NCI-H524 (cell line): ENCODE measurements around the gene PANK2.
"Not testable (repeated sequence)": the region's sequence is repeated elsewhere in the genome, so short reads cannot be mapped to it uniquely, and the experiment has no call there.

Source experiments
- DNase-seq, 2 experiments: peaks; one replicate each; lab custom pipeline; 2025; lab: John Stamatoyannopoulos, UW

Gene PANK2

GRCh38 chr20:3901028-3901705 lies 12.0 kb downstream of the PANK2 start:
- DNase-seq: no peak

GRCh38 chr20:3901706-3902440 lies 12.7 kb downstream of the PANK2 start:
- DNase-seq: no peak

DNA sequence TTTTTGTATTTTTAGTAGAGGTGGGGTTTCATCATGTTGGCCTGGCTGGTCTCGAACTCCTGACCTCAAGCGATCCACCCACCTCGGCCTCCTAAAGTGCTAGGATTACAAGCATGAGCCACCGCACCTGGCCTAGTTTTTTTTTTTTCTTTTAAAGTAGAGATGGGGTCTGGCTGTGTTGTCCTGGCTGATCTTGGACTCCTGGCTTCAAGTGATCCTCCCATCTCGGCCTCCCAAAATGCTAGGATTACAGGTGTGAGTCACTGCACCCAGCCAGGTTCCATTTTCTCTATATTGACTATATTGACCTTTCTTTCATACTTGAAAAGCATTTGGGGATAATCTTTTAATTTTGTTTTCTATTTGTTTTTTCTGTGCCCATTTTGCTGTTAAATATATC lies 13.3 kb downstream of the PANK2 start:
- DNase-seq: no peak

DNA sequence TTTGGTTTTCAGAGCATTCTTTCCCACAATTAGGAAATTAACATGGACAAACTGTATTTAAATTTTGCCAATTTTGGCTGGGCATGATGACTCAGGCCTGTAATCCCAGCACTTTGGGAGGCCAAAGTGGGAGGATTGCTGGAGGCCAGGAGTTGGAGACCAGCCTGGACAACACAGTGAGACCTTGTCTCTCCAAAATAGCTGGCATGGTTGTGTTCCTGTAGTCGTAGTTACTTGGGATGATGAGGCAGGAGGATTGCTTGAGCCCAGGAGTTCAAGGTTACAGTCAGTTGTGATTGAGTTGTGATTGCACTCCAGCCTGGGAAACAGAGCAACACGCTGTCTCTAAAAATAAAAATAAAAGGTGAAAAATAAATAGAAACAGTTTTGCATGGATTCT lies 15.0 kb downstream of the PANK2 start:
- DNase-seq: no peak

DNA sequence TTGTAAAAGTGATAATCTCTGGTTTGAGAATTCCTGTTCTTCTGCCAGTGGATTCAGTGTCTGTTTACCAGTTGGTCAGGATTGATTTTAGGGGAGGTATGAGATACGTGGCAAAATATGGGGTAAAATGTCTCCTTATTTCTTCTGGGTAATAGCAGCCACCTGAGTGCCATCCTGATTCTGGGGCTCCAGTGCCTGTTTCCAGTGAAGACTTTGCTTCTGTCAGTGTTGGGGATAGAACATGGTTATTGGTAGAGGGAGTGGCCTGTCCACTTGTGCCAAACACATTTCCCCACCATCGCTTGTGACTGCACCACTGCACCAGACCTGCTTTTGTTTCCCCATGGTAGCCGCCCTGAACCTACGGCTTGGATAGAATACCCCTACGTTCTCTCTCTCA lies 15.7 kb downstream of the PANK2 start:
- no peak for DNase-seq

DNA sequence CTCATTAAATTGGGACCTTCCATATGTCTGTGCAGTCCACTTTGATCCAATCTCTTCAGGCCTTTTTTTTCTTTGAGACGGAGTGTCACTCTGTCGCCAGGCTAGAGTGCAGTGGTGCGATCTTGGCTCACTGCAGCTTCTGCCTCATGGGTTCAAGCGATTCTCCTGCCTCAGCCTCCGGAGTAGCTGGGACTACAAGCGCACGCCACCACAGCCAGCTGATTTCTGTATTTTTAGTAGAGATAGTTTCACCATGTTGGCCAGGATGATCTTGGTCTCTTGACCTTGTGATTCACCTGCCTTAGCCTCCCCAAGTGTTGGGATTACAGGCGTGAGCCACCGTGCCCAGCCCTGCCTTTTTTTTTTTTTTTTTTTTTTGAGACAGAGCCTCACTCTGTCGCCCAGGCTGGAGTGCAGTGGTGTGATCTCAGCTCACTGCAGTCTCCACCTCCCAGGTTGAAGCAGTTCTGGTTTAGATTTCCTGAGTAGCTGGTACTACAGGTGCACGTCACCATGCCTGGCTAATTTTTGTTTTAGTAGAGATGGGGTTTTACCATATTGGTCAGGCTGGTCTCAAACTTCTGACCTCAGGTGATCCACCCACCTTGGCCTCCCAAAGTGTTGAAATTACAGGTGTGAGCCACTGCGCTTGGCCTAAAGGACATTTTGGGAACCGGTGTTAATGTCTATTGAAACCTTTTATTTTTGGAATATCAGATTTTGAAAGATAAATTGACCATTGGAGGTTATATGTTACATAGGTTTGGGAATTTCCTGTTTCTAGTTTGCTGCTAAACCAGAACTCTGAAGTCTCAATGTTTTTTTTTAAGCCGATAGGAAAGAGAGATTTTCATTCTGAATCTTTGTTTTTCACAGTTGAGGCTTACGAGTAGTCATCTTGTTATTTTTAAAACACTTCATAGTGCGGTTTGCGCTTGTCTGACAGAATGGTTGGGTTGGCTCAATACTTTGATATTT lies 17.8 kb downstream of the PANK2 start:
- DNase-seq: not testable (repeated sequence)

DNA sequence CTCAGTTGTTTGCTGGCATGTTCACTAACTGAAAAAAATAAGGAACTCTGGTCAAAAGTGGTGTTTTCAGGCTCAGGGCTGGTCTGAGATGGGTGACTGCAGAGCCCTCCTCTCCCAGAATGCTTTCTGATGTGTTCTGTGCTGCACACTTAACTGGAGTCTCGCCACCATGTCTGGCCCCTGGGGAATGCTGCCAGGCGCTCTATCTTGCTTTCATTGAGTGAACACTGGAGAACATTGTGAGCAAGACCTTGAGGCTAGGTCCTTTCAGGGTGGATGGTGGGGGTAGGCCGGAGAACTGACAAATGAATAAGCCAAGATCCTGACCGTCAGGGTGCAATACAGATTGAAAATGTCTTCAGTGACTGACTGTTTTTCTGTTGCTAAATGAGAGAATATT lies 19.5 kb downstream of the PANK2 start:
- DNase-seq: no peak

DNA sequence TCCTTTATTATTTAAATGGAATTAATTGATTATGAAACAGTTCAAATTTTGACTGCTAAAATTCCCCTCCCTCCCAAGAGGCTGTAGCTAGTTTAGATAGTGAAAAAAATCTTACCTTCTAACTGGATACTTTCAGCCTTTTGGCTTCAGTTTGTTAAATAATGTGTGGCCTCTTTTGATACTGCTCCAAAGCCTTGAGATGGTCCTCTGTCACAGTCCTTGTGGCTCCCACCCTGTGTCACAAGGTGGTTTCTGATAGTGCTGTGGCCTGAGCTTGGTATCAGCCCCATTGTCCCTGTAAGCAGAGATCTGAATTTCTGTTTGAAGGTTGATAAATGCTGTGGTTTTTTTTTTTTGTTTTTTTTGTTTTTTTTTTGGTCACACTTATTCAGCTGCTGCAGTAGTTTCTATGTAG lies 20.8 kb downstream of the PANK2 start:
- DNase-seq: no peak

- no peak for DNase-seq
Measured at GRCh38 chr20:3910853-3911252, 21.7 kb downstream of the PANK2 start.

DNA sequence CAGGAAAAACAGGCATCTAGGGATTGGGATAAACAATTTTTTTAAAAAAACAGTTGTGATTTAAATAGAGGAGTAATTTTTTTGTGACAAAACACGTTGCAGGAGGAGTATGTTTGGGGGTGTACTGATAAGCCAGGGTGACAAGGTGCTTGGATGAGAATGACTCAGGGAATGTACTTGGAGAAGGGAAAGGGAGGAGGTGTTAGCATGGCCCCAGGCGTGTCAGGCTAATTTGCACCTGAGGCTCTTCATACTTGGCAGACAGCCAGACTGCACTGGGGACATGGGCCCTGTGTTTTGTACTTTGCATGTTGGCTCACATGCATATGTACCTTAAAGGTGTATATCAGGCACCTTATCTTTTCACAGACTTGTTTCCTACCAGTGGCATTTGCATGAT lies 22.8 kb downstream of the PANK2 start:
- peak in 1 of 2 experiments; percentile 25 for DNase-seq

DNA sequence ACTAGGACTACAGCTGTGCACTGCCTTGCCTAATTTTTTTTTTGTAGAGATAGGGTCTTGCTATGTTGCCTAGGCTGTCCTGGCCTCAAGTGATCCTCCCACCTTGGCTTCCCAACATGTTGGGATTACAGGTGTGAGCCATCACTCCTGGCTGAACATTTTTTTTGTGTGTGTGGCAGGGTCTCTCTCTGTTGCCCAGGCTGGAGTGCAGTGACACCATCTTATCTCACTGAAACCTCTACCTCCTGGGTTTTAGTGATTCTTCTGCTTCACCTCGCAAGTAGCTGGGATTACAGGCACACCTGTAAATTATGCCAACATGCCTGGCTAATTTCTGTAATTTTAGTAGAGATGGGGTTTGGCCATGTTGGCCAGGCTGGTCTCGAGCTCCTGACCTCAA lies 25.3 kb downstream of the PANK2 start:
- no peak for DNase-seq

- DNase-seq: no peak
Measured at GRCh38 chr20:3915691-3916090, 26.5 kb downstream of the PANK2 start.

GRCh38 chr20:3916364-3916763 lies 27.2 kb downstream of the PANK2 start:
- no peak for DNase-seq

DNA sequence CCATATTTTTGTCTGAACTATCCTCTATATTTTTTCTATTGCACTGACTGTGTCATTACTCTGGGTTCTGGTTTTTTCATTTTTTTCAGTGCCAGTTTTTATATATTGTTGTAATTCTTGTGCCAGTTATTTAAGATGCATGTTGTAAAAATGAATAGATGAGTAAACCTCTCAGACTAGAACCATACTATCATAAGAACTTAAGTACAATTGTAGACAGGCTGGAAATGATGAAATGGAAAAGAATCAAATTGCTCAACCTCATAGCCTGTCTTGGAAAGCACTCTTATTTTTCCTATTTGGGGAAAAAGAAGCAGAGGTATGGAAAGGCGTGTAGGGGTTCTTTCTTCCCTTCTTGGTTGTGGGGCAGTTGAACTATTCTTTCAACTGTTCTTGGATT lies 30.2 kb downstream of the PANK2 start:
- DNase-seq: no peak

DNA sequence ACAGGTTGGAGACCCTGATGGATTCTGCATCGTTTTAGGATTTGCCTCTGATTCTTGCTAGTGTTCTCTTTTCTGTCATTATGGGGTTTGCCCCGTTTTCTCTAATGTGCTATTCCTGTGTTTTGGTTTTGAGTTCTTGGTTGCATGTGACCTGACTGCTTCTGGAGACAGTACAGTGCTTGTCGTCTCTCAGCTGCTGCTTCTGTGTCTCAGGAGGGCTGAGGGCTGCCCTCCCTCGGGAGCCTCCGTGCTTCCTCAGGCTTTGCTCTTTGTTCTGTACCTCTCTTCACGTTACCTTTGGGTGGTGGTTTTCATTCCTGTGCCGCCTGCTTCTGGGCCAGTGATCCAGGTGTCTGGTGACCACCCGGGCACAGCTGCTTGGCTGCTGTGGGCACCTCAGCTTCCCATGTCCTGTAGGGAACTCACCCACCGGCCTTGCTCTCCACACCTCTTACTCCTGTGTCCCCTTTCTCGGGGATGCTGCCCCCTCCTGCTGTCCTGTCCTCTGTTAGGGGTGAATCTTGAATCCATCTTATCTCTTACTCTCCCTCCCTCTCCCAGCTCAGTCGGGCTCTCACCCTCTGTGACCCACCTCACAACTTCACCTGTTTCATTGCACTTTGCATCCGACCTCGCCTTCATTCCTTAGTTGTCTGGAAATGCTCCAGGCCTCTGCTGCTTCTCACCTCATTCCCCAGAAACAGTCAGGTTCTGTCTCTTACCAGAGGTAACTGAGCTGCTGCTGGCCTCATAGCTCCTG lies 33.2 kb downstream of the PANK2 start:
- no peak for DNase-seq

DNA sequence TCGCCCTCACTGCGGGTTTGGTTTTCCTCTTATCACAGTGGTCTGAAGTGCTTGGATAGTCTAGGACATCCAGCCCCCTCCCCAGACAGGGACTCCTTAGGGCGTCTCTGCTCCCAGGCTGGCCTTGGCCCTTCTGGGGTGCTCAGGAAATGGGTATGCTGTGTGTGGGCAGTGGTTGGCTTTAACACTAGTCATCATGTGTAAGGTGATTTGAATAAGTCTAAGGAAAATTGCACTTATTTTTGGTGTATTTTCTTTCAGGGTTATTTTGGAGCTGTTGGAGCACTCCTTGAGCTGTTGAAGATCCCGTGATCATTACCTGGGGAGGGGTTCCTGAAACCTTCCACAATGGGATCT lies 33.8 kb downstream of the PANK2 start:
- no peak for DNase-seq

DNA sequence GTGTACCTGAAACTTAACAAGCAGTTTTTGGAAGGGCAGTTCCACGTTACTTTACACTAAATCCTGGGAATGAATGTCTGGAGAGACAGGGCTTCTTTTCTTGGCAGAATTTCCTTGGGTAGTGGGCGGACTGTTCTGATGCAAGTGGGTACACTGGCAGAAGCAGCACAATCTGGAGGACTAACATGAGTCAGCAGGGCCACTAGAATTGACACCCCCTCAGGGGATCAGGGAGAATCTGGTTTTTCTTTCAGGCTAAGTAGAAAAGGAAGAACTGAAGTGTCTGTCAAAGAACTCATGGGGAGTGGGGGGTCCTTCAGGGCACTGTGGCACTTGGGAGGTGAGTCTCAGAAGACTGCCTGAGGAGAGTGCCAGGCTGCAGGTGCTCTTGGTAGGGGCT lies 34.6 kb downstream of the PANK2 start:
- DNase-seq: no peak

DNA sequence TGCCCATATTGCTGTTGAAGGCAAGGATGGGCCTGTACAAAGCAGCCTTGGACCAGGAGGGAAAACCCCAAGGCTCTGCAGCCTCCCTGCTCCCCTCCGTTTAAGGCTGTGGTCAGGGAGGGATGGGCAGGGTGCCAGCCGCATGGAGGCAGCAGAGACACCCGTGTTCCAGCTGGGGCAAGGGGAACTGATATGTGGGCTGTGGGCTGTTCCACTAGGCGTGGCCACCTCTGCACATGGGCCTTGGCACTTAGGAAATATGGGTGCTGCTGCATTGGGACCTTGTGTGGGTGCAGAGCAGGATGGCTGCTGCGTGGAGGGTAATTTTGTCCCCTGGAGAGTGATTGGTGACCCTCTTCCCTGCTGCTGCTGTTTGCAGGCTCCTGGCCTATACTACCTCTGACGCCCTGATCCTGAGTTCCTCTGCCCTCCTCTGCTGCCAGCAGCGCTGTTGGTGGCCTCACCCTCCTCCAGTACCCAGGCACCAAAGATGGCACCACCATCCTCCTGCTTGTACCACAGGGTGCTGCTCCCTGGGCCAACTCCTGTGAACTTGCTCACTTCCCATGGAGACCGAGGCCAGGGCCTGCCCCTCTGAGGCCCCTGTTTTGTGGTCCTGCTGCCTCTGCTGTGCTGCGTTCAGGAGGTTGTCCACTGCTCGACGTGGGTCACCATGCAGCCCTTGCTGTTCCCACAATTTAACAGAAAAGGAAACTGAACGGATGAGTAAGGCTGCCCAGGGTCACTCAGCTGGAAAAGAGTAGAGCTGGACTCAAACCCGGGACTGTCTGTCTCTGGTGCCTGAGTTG lies 35.3 kb downstream of the PANK2 start:
- DNase-seq: no peak

GRCh38 chr20:3925113-3925695 lies 36.0 kb downstream of the PANK2 start:
- no peak for DNase-seq

DNA sequence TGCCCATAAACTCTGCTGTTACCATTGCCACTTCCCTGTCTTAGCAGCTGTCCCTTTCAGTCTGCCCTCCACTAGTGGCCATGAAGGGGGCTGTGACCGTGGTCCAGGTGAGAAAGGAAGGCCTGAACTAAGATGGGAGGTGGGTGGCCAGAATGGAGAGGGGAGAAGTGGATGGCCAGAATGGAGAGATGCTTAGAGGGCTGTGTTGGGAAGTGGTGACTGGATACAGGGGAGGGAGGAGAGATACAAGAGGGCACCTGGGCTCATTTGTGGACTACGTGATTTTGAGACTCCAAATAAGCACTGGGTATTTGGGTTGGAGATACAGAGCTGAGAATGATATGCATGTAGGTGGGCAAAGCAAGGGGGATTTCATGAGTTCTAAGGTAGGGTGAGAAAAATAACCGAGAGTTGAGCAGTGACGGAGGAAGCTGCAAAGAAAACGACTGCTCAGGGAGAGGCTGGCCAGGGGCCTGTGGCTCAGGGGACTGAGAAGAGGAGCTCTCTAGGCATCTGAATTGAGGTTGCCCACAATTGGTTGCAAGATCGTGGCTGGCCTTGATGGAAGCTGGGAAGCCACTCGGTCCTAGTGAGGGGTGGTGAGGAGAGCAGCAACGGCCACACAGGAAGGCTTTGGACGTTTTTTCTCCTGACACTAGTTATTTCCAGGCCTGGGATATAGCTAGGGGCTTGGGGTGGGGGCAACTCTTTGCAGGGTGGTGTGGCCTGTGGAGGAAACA lies 36.9 kb downstream of the PANK2 start:
- DNase-seq: no peak
